ENCODE results near the gene ANKFY1. TPM values are rescaled to one million over a fixed set of nuclear protein-coding genes. Genes with fewer than 3 reads are reported as not detected.

ANKFY1 gene
- total RNA-seq, 1 donor from 2014 or later: 80.5 TPM

GRCh38 chr17:4156750-4157381, 106.9 kb downstream of the ANKFY1 start:
- no peaks in the 10 kb centered on the region for H3K9me3 Mint-ChIP-seq (ENCODE audit: unreplicated experiment)
- DNase-seq: peak; percentile 36
- TF ChIP-seq CTCF (IDR thresholded peaks at IDR 0.05; ENCODE audit: partially characterized antibody, unreplicated experiment): no peak
- peaks cover 4% of the 10 kb centered on the region for H3K4me1 Mint-ChIP-seq (ENCODE audit: low read depth, unreplicated experiment)
- peaks cover 3% of the 10 kb centered on the region for H3K36me3 Mint-ChIP-seq (ENCODE audit: unreplicated experiment)
- no peak overlapping the region for H3K27ac Mint-ChIP-seq (ENCODE audit: unreplicated experiment)
- no peak overlapping the region for H3K4me3 Mint-ChIP-seq (ENCODE audit: unreplicated experiment)
- H3K27me3 Mint-ChIP-seq (ENCODE audit: unreplicated experiment): peaks cover 5% of the 10 kb centered on the region

GRCh38 chr17:4155980-4156620, 107.7 kb downstream of the ANKFY1 start:
- TF ChIP-seq CTCF (IDR thresholded peaks at IDR 0.05; ENCODE audit: partially characterized antibody, unreplicated experiment): no peak
- no peak overlapping the region for H3K4me3 Mint-ChIP-seq (ENCODE audit: unreplicated experiment)
- no peak for DNase-seq
- H3K9me3 Mint-ChIP-seq (ENCODE audit: unreplicated experiment): no peaks in the 10 kb centered on the region
- no peaks in the 10 kb centered on the region for H3K4me1 Mint-ChIP-seq (ENCODE audit: low read depth, unreplicated experiment)
- peaks cover 3% of the 10 kb centered on the region for H3K36me3 Mint-ChIP-seq (ENCODE audit: unreplicated experiment)
- H3K27ac Mint-ChIP-seq (ENCODE audit: unreplicated experiment): no peak overlapping the region
- H3K27me3 Mint-ChIP-seq (ENCODE audit: unreplicated experiment): peaks cover 5% of the 10 kb centered on the region

- Mint-ChIP-seq H3K4me1 (ENCODE audit: low read depth, unreplicated experiment) (no peaks in the 10 kb centered on the region), H3K4me3 (ENCODE audit: unreplicated experiment) (no peak overlapping the region), H3K9me3 (ENCODE audit: unreplicated experiment) (no peaks in the 10 kb centered on the region), H3K27me3 (ENCODE audit: unreplicated experiment) (peaks cover 1% of the 10 kb centered on the region), H3K36me3 (ENCODE audit: unreplicated experiment) (peaks cover 3% of the 10 kb centered on the region), H3K27ac (ENCODE audit: unreplicated experiment) (no peak overlapping the region)
- TF ChIP-seq CTCF (IDR thresholded peaks at IDR 0.05; ENCODE audit: partially characterized antibody, unreplicated experiment): no peak
- no peak for DNase-seq
Observed at GRCh38 chr17:4154201-4154600, 109.6 kb downstream of the ANKFY1 start.

- H3K9me3 Mint-ChIP-seq (ENCODE audit: unreplicated experiment): no peaks in the 10 kb centered on the region
- H3K36me3 Mint-ChIP-seq (ENCODE audit: unreplicated experiment): peaks cover 3% of the 10 kb centered on the region
- no peak for DNase-seq
- TF ChIP-seq CTCF (IDR thresholded peaks at IDR 0.05; ENCODE audit: partially characterized antibody, unreplicated experiment): no peak
- H3K4me3 Mint-ChIP-seq (ENCODE audit: unreplicated experiment): no peak overlapping the region
- H3K27ac Mint-ChIP-seq (ENCODE audit: unreplicated experiment): no peak overlapping the region
- no peaks in the 10 kb centered on the region for H3K4me1 Mint-ChIP-seq (ENCODE audit: low read depth, unreplicated experiment)
- peaks cover 1% of the 10 kb centered on the region for H3K27me3 Mint-ChIP-seq (ENCODE audit: unreplicated experiment)
Observed at GRCh38 chr17:4152471-4152870, 111.3 kb downstream of the ANKFY1 start.

GRCh38 chr17:4150096-4150495, 113.7 kb downstream of the ANKFY1 start:
- no peak overlapping the region for H3K27ac Mint-ChIP-seq (ENCODE audit: unreplicated experiment)
- peaks cover 3% of the 10 kb centered on the region for H3K36me3 Mint-ChIP-seq (ENCODE audit: unreplicated experiment)
- H3K4me3 Mint-ChIP-seq (ENCODE audit: unreplicated experiment): no peak overlapping the region
- peaks cover 3% of the 10 kb centered on the region for H3K27me3 Mint-ChIP-seq (ENCODE audit: unreplicated experiment)
- H3K9me3 Mint-ChIP-seq (ENCODE audit: unreplicated experiment): no peaks in the 10 kb centered on the region
- H3K4me1 Mint-ChIP-seq (ENCODE audit: low read depth, unreplicated experiment): no peaks in the 10 kb centered on the region
- no peak for DNase-seq
- TF ChIP-seq CTCF (IDR thresholded peaks at IDR 0.05; ENCODE audit: partially characterized antibody, unreplicated experiment): no peak

All from glutamatergic neuron (in vitro differentiated cells).